Subcutaneous adipose tissue (tissue), 4 donors: ENCODE data around the gene FSTL5. TPM values are rescaled to one million over a fixed set of nuclear protein-coding genes. Genes with fewer than 3 reads are reported as not detected.

Experiments
- CTCF ChIP-seq: fragments of 450-650 bp; IDR thresholded peaks from one replicate; pipeline ENCODE4 v1.5.1; 2016; ENCODE audit warnings: low read depth, mild to moderate bottlenecking, control low read depth, antibody characterized with exemption, moderate library complexity
- total RNA-seq, 4 donors: library from RNA; depleted of rRNA; stranded (reverse); fragments of >200 nt; gene quantifications; one replicate each; pipeline ENCODE4 v1.1.0, GENCODE V29; 2016

Gene FSTL5
- total RNA-seq, 4 donors from 2014 or later = 0.33 TPM; not detected in 3

DNA sequence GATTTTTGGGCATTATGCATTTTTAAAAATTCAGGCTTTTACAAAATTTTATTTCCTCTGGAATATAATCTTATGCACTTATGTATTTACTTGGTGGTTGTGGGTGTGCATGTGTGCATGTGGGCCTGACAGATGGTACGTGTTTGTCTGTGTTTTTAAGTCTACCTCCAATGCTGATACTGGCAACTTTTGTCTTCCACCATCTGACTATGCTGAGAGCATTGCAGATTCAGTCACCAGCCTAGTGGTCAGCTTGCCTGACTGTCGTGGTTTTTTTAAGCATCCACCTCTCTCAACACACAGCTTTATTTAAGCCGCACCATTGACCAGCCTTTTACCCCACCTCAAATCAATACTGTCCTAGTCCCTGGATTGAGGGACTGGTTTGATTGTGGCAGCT, 37.1 kb downstream of the FSTL5 start:
- TF ChIP-seq CTCF = no peak

- no peak for TF ChIP-seq CTCF
These were observed 46.7 kb downstream of the FSTL5 start for GRCh38 chr4:162117051-162117450.

GRCh38 chr4:162116095-162116779, 47.6 kb downstream of the FSTL5 start:
- no peak for TF ChIP-seq CTCF

GRCh38 chr4:162115333-162115732, 48.5 kb downstream of the FSTL5 start:
- TF ChIP-seq CTCF = no peak

GRCh38 chr4:162111078-162111477, 52.7 kb downstream of the FSTL5 start:
- TF ChIP-seq CTCF = no peak

- no peak for TF ChIP-seq CTCF
These were observed 59.2 kb downstream of the FSTL5 start for GRCh38 chr4:162104459-162105124.

- no peak for TF ChIP-seq CTCF
These were observed 61.1 kb downstream of the FSTL5 start for GRCh38 chr4:162102713-162103112.
